ENCODE results near the gene PALM3.
A peak's percentile ranks its signal among the peaks of the same experiment; 100 is the strongest.

Gene PALM3

GRCh38 chr19:14078411-14078810, 16.5 kb upstream of the PALM3 start:
- H3K27ac ChIP-seq: no peak overlapping the region
- TF ChIP-seq ZFX (IDR thresholded peaks at IDR 0.05; ENCODE audit: borderline replicate concordance): no peak
- TF ChIP-seq CTCF (IDR thresholded peaks at IDR 0.05): no peak

GRCh38 chr19:14073925-14074838, 12.3 kb upstream of the PALM3 start:
- TF ChIP-seq CTCF (IDR thresholded peaks at IDR 0.05): no peak
- peak overlapping the region; percentile 90 for H3K27ac ChIP-seq

GRCh38 chr19:14073261-14073924, 11.5 kb upstream of the PALM3 start:
- peak overlapping the region; percentile 90 for H3K27ac ChIP-seq
- TF ChIP-seq CTCF (IDR thresholded peaks at IDR 0.05) (peak; percentile 98), ZFX (IDR thresholded peaks at IDR 0.05; ENCODE audit: borderline replicate concordance) (no peak)

GRCh38 chr19:14072535-14073260, 10.8 kb upstream of the PALM3 start, which contains the start of gene MISP3:
MISP3 (plus strand) TSS chr19:14072786; CDS start chr19:14073310, 524 bp downstream.
- peak within 1 kb of the TSS; percentile 90 for H3K27ac ChIP-seq

GRCh38 chr19:14070268-14071050, 8.6 kb upstream of the PALM3 start:
- no peak overlapping the region for H3K27ac ChIP-seq
- no peak for TF ChIP-seq ZFX (IDR thresholded peaks at IDR 0.05; ENCODE audit: borderline replicate concordance)
- no peak for TF ChIP-seq CTCF (IDR thresholded peaks at IDR 0.05)

More at GRCh38 chr19:14072535-14073260, 10.8 kb upstream of the PALM3 start, which contains the start of gene MISP3:
- TF ChIP-seq CTCF (IDR thresholded peaks at IDR 0.05) (no peak), ZFX (IDR thresholded peaks at IDR 0.05; ENCODE audit: borderline replicate concordance) (no peak)

GRCh38 chr19:14066134-14066533, 4.3 kb upstream of the PALM3 start:
- TF ChIP-seq ZFX (IDR thresholded peaks at IDR 0.05; ENCODE audit: borderline replicate concordance) (no peak), CTCF (IDR thresholded peaks at IDR 0.05) (no peak)

More at GRCh38 chr19:14066134-14066533, 4.3 kb upstream of the PALM3 start:
- H3K27ac ChIP-seq: no peak overlapping the region

Data from 22Rv1 (cell line).